Measurements from ENCODE around the gene MYCBP2. TPM values are rescaled to one million over a fixed set of nuclear protein-coding genes. Genes with fewer than 3 reads are reported as not detected.

The MYCBP2 gene
- polyA plus RNA-seq, 1 of the 3 experiments (the other 2 are of a cell fraction), result 18.5 TPM

- Histone ChIP-seq H3K9me2 (no peaks in the 10 kb centered on the region), H3F3A (replicated peaks; ENCODE audit: insufficient read depth) (no peaks in the 10 kb centered on the region), H2AFZ (ENCODE audit: low read depth) (no peak overlapping the region), H4K20me1 (ENCODE audit: insufficient read depth) (no peaks in the 10 kb centered on the region), H3K79me2 (ENCODE audit: insufficient read depth) (no peaks in the 10 kb centered on the region), H3K4me1 (ENCODE audit: control insufficient read depth in 1 of 2, insufficient read depth in 2 of 2, low read depth in 1 of 2, low read length in 1 of 2) (no peaks in the 10 kb centered on the region), H3K9me3 (no peaks in the 10 kb centered on the region), H3K27ac (ENCODE audit: low read depth in 2 of 2, low read length in 1 of 2) (no peak overlapping the region), H3K36me3 (replicated peaks in 1 of 2; ENCODE audit: control insufficient read depth in 1 of 2, insufficient read depth in 2 of 2, low read length in 1 of 2) (no peaks in the 10 kb centered on the region), H3K4me3 (ENCODE audit: low read depth in 2 of 2, low read length in 1 of 2) (no peak overlapping the region), H3K27me3 (ENCODE audit: insufficient read depth) (no peaks in the 10 kb centered on the region), H3K9ac (no peak overlapping the region), H3K4me2 (no peak overlapping the region)
- ChIA-PET CTCF (interaction anchor here (1.5 kb wide), 1 partner anchor 26 kb away, joined by 3 read pairs; no protein-coding TSS in a partner anchor), POLR2A (no interaction called here)
- 90% methylated on average over 1 of the region's 1 CpG for WGBS (ENCODE audit: low lambda C conversion rate)
- no peak for DNase-seq
- TF ChIP-seq USF2 (IDR thresholded peaks at IDR 0.05; ENCODE audit: borderline replicate concordance, low read depth, low read length) (no peak), JUND (IDR thresholded peaks at IDR 0.05) (no peak), POLR2AphosphoS5 (IDR thresholded peaks at IDR 0.05; ENCODE audit: low read depth, low read length) (no peak), SIN3A (IDR thresholded peaks at IDR 0.05; ENCODE audit: borderline replicate concordance, low read depth, low read length) (no peak), MAX (IDR thresholded peaks at IDR 0.05; ENCODE audit: low read depth) (no peak), EP300 (IDR thresholded peaks at IDR 0.05; ENCODE audit: borderline replicate concordance in 1 of 2, low read depth in 1 of 2, low read length in 1 of 2) (no peak), IRF3 (IDR thresholded peaks at IDR 0.05; ENCODE audit: low read depth, low read length) (no peak), YY1 (IDR thresholded peaks at IDR 0.05; ENCODE audit: low read depth) (no peak), USF1 (IDR thresholded peaks at IDR 0.05; ENCODE audit: borderline replicate concordance, low read depth) (no peak), NFIC (IDR thresholded peaks at IDR 0.05; ENCODE audit: borderline replicate concordance) (no peak), ELF1 (IDR thresholded peaks at IDR 0.05) (no peak), RFX5 (IDR thresholded peaks at IDR 0.05; ENCODE audit: low read length) (no peak), NRF1 (IDR thresholded peaks at IDR 0.05; ENCODE audit: low read depth, low read length) (no peak), FOXJ3 (CRISPR knock-in tag; IDR thresholded peaks at IDR 0.05) (no peak), SMC3 (IDR thresholded peaks at IDR 0.05; ENCODE audit: low read depth, low read length) (no peak), MXI1 (IDR thresholded peaks at IDR 0.05; ENCODE audit: low read depth, low read length) (no peak), MEF2A (IDR thresholded peaks at IDR 0.05; ENCODE audit: borderline replicate concordance, low read depth) (no peak)
Observed at GRCh38 chr13:77036279-77036678, 290.6 kb downstream of the MYCBP2 start.

- ChIA-PET POLR2A (no interaction called here), CTCF (no interaction called here)
- no peaks in the 10 kb centered on the region for H3K9me3 ChIP-seq
- no peak overlapping the region for H3K4me2 ChIP-seq
- no peak for DNase-seq
- H3K9ac ChIP-seq, result no peak overlapping the region
- no peak overlapping the region for H2AFZ ChIP-seq (ENCODE audit: low read depth)
- no peak overlapping the region for H3K4me3 ChIP-seq (ENCODE audit: low read depth in 2 of 2, low read length in 1 of 2)
- H3F3A ChIP-seq (replicated peaks; ENCODE audit: insufficient read depth), result no peaks in the 10 kb centered on the region
- H3K27me3 ChIP-seq (ENCODE audit: insufficient read depth), result no peaks in the 10 kb centered on the region
- no peak overlapping the region for H3K27ac ChIP-seq (ENCODE audit: low read depth in 2 of 2, low read length in 1 of 2)
- H3K36me3 ChIP-seq (replicated peaks in 1 of 2; ENCODE audit: control insufficient read depth in 1 of 2, insufficient read depth in 2 of 2, low read length in 1 of 2), result no peaks in the 10 kb centered on the region
- WGBS (ENCODE audit: low lambda C conversion rate), result 80% methylated on average over 5 of the region's 5 CpGs
- H3K9me2 ChIP-seq, result no peaks in the 10 kb centered on the region
- H3K4me1 ChIP-seq (ENCODE audit: control insufficient read depth in 1 of 2, insufficient read depth in 2 of 2, low read depth in 1 of 2, low read length in 1 of 2), result no peaks in the 10 kb centered on the region
- no peaks in the 10 kb centered on the region for H3K79me2 ChIP-seq (ENCODE audit: insufficient read depth)
- no peaks in the 10 kb centered on the region for H4K20me1 ChIP-seq (ENCODE audit: insufficient read depth)
- no peak for TF ChIP-seq CTCF (IDR thresholded peaks at IDR 0.05)
- TF ChIP-seq RXRA (IDR thresholded peaks at IDR 0.05; ENCODE audit: borderline replicate concordance, low read depth), result no peak
- TF ChIP-seq SIN3A (IDR thresholded peaks at IDR 0.05; ENCODE audit: borderline replicate concordance, low read depth, low read length), result no peak
- TF ChIP-seq MXI1 (IDR thresholded peaks at IDR 0.05; ENCODE audit: low read depth, low read length), result no peak
- no peak for TF ChIP-seq GATA2 (CRISPR knock-in tag; IDR thresholded peaks at IDR 0.05)
- no peak for TF ChIP-seq TAF1 (IDR thresholded peaks at IDR 0.05; ENCODE audit: borderline replicate concordance, low read depth, low read length)
- no peak for TF ChIP-seq NFIC (IDR thresholded peaks at IDR 0.05; ENCODE audit: borderline replicate concordance)
- TF ChIP-seq USF1 (IDR thresholded peaks at IDR 0.05; ENCODE audit: borderline replicate concordance, low read depth), result no peak
- TF ChIP-seq MEF2A (IDR thresholded peaks at IDR 0.05; ENCODE audit: borderline replicate concordance, low read depth), result no peak
Observed at GRCh38 chr13:77034881-77035280, 292.0 kb downstream of the MYCBP2 start.
